Upper lobe of left lung (tissue), 6 donors: ENCODE data around the gene COA6. TPM values are rescaled to one million over a fixed set of nuclear protein-coding genes. Genes with fewer than 3 reads are reported as not detected.
"Not testable (repeated sequence)": the region's sequence is repeated elsewhere in the genome, so short reads cannot be mapped to it uniquely, and the experiment has no call there.

Experiments used
- ATAC-seq, 2 donors: fragments of 200-7000 bp; cut with Tn5 transposase; one replicate each; pipeline ENCODE4 v1.9.1; 2022; ENCODE audit warnings: mild to moderate bottlenecking in 2 of 2, moderate library complexity in 2 of 2; ENCODE audit not compliant: low FRiP score in 2 of 2
- DNase-seq, 2 donors: peaks; one replicate each; pipeline ENCODE4 v3.0.0-alpha.2; 2019 to 2020
- H3K27ac ChIP-seq, 4 donors: fragments of 200-600 bp; sonication (generic); one replicate each; pipeline ENCODE4 v1.5.1; 2016 to 2019
- H3K27me3 ChIP-seq, 4 donors: fragments of 200-600 bp; sonication (generic); one replicate each; pipeline ENCODE4 v1.5.1; 2017 to 2019
- H3K36me3 ChIP-seq, 4 donors: fragments of 200-600 bp; sonication (generic); one replicate each; pipeline ENCODE4 v1.5.1; 2016 to 2019
- H3K4me1 ChIP-seq, 4 donors: fragments of 200-600 bp; sonication (generic); one replicate each; pipeline ENCODE4 v1.5.1; 2018 to 2019
- H3K4me3 ChIP-seq, 4 donors: fragments of 200-600 bp; sonication (generic); one replicate each; pipeline ENCODE4 v1.5.1; 2017 to 2019; ENCODE audit warnings: mild to moderate bottlenecking in 2 of 4, moderate library complexity in 1 of 4
- H3K9me3 ChIP-seq, 4 donors: fragments of 200-600 bp; sonication (generic); one replicate each; pipeline ENCODE4 v1.5.1; 2018 to 2019
- CTCF ChIP-seq, 6 experiments: fragments of 450-650 bp in 4 of 6; fragments of 200-600 bp in 2 of 6; sonication (generic) in 2 of 6; IDR thresholded peaks; one replicate each; pipeline ENCODE4 v1.5.1; 2016 to 2019; ENCODE audit warnings: antibody characterized with exemption in 6 of 6
- EP300 ChIP-seq, 4 donors: sonication (generic); formaldehyde crosslinking; IDR thresholded peaks; one replicate each; pipeline ENCODE4 v1.5.1; 2017; ENCODE audit warnings: antibody characterized with exemption in 4 of 4, control low read depth in 2 of 4
- POLR2A ChIP-seq, 4 donors: fragments of 450-650 bp; IDR thresholded peaks; one replicate each; pipeline ENCODE4 v1.5.1; 2016 to 2017; ENCODE audit warnings: antibody characterized with exemption in 4 of 4, mild to moderate bottlenecking in 2 of 4
- POLR2AphosphoS5 ChIP-seq, 2 donors: sonication (generic); formaldehyde crosslinking; IDR thresholded peaks; one replicate each; pipeline ENCODE4 v1.5.1; 2017; ENCODE audit warnings: antibody characterized with exemption in 2 of 2
- WGBS, 2 donors: methylation state at CpG; one replicate each; pipeline ENCODE4 v1.1.5; 2017 to 2018; 5-methylcytosine and 5-hydroxymethylcytosine counted together
- total RNA-seq, 6 donors: library from RNA; depleted of rRNA in 4 of 6; stranded (reverse); fragments of >200 nt in 4 of 6; gene quantifications; one replicate each; pipeline versions ENCODE4 v1.1.0 to v1.2.1, GENCODE V29; 2016 to 2021
- donor health status: DM: no; HTN: no; CAD: no; lungs with moderate emphysema.
- donor health status: DM: no; HTN: yes; CAD: no; lungs with severe emphysema.

Gene COA6
- total RNA-seq, 6 donors from 2014 or later = 1.2 to 26.4 (median 15.3) TPM

- H3K27ac ChIP-seq = no peak overlapping the region
- H3K27me3 ChIP-seq = no peaks in the 10 kb centered on the region
- no peaks in the 10 kb centered on the region for H3K9me3 ChIP-seq
- WGBS, 2 donors = 86 to 95% methylated on average over 7 of the region's 7 CpGs
- H3K4me3 ChIP-seq = no peak overlapping the region
- H3K4me1 ChIP-seq = peaks cover 14 to 29% (median 17%) of the 10 kb centered on the region in 4 donors
- no peak for TF ChIP-seq EP300 (IDR thresholded peaks at IDR 0.05)
- TF ChIP-seq POLR2A (IDR thresholded peaks at IDR 0.05) = no peak
- no peak for TF ChIP-seq POLR2AphosphoS5 (IDR thresholded peaks at IDR 0.05)
- TF ChIP-seq CTCF (IDR thresholded peaks at IDR 0.05) = no peak
- ATAC-seq = no peak
- no peak for DNase-seq
- H3K36me3 ChIP-seq = peaks cover 10 to 40% (median 23%) of the 10 kb centered on the region in 4 donors
Observed at GRCh38 chr1:234375672-234376071, 2.4 kb downstream of the COA6 start.

- H3K27me3 ChIP-seq, H3K9me3 ChIP-seq, H3K27ac ChIP-seq, H3K4me3 ChIP-seq, DNase-seq, ATAC-seq: not testable (repeated sequence)
- 90 to 97% methylated on average over 5 of the region's 5 CpGs for WGBS, 2 donors
- peaks cover 2 to 12% (median 6%) of the 10 kb centered on the region in 4 donors for H3K4me1 ChIP-seq
- peaks cover 10 to 55% (median 23%) of the 10 kb centered on the region in 4 donors for H3K36me3 ChIP-seq
Observed at GRCh38 chr1:234379591-234380109, 6.4 kb downstream of the COA6 start.

GRCh38 chr1:234381699-234382555 is 8.7 kb downstream of the COA6 start:
- Histone ChIP-seq H3K9me3 (no peaks in the 10 kb centered on the region), H3K27me3 (no peaks in the 10 kb centered on the region), H3K4me3 (no peak overlapping the region), H3K27ac (no peak overlapping the region), H3K4me1 (no peaks in the 10 kb centered on the region), H3K36me3 (peaks cover 10 to 51% (median 16%) of the 10 kb centered on the region in 4 donors)
- TF ChIP-seq POLR2A (IDR thresholded peaks at IDR 0.05) = no peak
- no peak for TF ChIP-seq EP300 (IDR thresholded peaks at IDR 0.05)
- TF ChIP-seq POLR2AphosphoS5 (IDR thresholded peaks at IDR 0.05) = no peak
- TF ChIP-seq CTCF (IDR thresholded peaks at IDR 0.05) = no peak
- DNase-seq (no peak), ATAC-seq (no peak)
- 89 to 90% methylated on average over 10 of the region's 10 CpGs for WGBS, 2 donors

DNA sequence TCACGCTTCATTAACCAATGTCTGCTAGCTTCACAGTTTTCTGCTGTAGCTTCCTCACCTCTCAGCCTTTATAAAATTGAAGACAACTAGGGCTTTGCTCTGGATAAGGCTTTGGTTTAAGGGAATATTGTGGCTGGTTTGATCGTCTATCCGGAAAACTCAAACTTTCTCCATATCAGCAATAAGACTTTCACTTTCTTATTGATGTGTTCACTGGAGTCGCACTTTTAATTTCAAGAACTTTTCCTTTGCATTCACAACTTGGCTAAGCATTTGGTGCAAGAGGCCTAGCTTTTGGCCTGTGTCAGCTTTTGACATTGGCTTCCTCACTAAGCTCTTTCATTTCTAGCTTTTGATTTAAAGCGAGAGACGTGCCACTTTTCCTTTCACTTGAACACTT is 12.9 kb downstream of the COA6 start:
- Histone ChIP-seq H3K36me3 (peaks cover 0 to 28% (median 1%) of the 10 kb centered on the region in 4 donors), H3K27ac (no peak overlapping the region), H3K4me3 (no peak overlapping the region), H3K9me3 (no peaks in the 10 kb centered on the region), H3K4me1 (no peaks in the 10 kb centered on the region), H3K27me3 (no peaks in the 10 kb centered on the region)
- no peak for DNase-seq
- no peak for ATAC-seq
- WGBS, 2 donors = 90 to 93% methylated on average over 6 of the region's 6 CpGs
- TF ChIP-seq CTCF (IDR thresholded peaks at IDR 0.05) = no peak
- TF ChIP-seq POLR2AphosphoS5 (IDR thresholded peaks at IDR 0.05) = no peak
- TF ChIP-seq POLR2A (IDR thresholded peaks at IDR 0.05) = no peak
- no peak for TF ChIP-seq EP300 (IDR thresholded peaks at IDR 0.05)

GRCh38 chr1:234388094-234388493 is 14.8 kb downstream of the COA6 start:
- H3K4me1 ChIP-seq = no peaks in the 10 kb centered on the region
- H3K27ac ChIP-seq = no peak overlapping the region
- no peak for DNase-seq
- 86 to 93% methylated on average over 6 of the region's 6 CpGs for WGBS, 2 donors
- ATAC-seq = no peak
- TF ChIP-seq POLR2AphosphoS5 (IDR thresholded peaks at IDR 0.05) = no peak
- TF ChIP-seq CTCF (IDR thresholded peaks at IDR 0.05) = no peak
- no peak for TF ChIP-seq POLR2A (IDR thresholded peaks at IDR 0.05)
- no peak for TF ChIP-seq EP300 (IDR thresholded peaks at IDR 0.05)
- no peak overlapping the region for H3K4me3 ChIP-seq
- peaks cover 0 to 47% (median 13%) of the 10 kb centered on the region in 4 donors for H3K36me3 ChIP-seq
- no peaks in the 10 kb centered on the region for H3K27me3 ChIP-seq
- H3K9me3 ChIP-seq = no peaks in the 10 kb centered on the region
